ENCODE measurements around the gene MSMO1. TPM values are rescaled to one million over a fixed set of nuclear protein-coding genes. Genes with fewer than 3 reads are reported as not detected.
A peak's percentile ranks its signal among the peaks of the same experiment; 100 is the strongest.

Gene MSMO1
- total RNA-seq, 1 donor from 2014 or later, result 51.8 TPM

DNA sequence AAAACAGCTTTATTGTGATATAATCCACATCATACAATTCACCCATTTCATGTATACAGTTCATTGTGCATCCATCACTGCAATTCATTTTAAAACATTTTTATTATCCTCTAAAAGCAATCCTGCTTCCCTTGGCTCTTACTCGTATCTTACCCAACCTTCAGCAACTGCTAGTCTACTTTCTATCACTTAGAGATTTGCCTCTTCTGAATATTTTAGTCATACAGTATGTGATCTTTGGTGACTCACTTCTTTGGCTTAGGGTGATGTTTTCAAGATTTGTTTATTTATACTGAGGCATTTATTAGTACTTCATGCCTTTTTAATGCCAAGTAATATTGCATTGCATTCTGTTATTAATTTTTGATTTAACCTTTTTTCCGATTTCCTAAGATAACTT, 15.0 kb upstream of the MSMO1 start:
- H3K27ac Mint-ChIP-seq, result no peak overlapping the region
- H3K27me3 Mint-ChIP-seq (ENCODE audit: low read depth), result no peaks in the 10 kb centered on the region
- TF ChIP-seq, protein P1, sequence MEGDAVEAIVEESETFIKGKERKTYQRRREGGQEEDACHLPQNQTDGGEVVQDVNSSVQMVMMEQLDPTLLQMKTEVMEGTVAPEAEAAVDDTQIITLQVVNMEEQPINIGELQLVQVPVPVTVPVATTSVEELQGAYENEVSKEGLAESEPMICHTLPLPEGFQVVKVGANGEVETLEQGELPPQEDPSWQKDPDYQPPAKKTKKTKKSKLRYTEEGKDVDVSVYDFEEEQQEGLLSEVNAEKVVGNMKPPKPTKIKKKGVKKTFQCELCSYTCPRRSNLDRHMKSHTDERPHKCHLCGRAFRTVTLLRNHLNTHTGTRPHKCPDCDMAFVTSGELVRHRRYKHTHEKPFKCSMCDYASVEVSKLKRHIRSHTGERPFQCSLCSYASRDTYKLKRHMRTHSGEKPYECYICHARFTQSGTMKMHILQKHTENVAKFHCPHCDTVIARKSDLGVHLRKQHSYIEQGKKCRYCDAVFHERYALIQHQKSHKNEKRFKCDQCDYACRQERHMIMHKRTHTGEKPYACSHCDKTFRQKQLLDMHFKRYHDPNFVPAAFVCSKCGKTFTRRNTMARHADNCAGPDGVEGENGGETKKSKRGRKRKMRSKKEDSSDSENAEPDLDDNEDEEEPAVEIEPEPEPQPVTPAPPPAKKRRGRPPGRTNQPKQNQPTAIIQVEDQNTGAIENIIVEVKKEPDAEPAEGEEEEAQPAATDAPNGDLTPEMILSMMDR (IDR thresholded peaks at IDR 0.05; ENCODE audit: unreplicated experiment), result no peak
- no peaks in the 10 kb centered on the region for H3K4me1 Mint-ChIP-seq
- H3K9me3 Mint-ChIP-seq, result peaks cover 5% of the 10 kb centered on the region
- DNase-seq (ENCODE audit: low spot score in 2 of 2, unreplicated experiment in 2 of 2), result no peak
- peaks cover 10% of the 10 kb centered on the region for H3K36me3 Mint-ChIP-seq
- no peak overlapping the region for H3K4me3 Mint-ChIP-seq

DNA sequence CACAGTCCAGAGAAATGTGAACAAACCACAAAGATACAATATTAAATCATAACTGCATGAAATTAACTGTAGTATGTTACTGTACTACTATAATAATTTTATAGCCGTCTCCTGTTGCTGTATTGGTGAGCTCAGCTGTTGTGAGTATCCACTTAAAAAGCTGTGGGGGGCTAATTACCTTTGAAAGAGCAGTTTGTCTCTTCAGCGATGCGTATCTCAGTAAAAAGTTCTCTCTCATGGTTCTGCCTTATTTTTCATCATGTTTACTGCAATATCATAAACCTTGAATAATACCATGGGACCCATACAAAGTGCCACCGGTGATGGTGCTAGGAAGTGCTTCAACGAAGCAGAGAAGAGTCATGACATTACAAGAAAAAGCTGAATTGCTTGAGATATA, 8.4 kb upstream of the MSMO1 start:
- Mint-ChIP-seq H3K4me3 (no peak overlapping the region), H3K9me3 (no peaks in the 10 kb centered on the region), H3K27me3 (ENCODE audit: low read depth) (no peaks in the 10 kb centered on the region), H3K27ac (no peak overlapping the region), H3K4me1 (peaks cover 5% of the 10 kb centered on the region), H3K36me3 (peaks cover 3% of the 10 kb centered on the region)
- TF ChIP-seq, protein P1 (IDR thresholded peaks at IDR 0.05; ENCODE audit: unreplicated experiment), result no peak
- DNase-seq (ENCODE audit: low spot score in 2 of 2, unreplicated experiment in 2 of 2), result no peak

DNA sequence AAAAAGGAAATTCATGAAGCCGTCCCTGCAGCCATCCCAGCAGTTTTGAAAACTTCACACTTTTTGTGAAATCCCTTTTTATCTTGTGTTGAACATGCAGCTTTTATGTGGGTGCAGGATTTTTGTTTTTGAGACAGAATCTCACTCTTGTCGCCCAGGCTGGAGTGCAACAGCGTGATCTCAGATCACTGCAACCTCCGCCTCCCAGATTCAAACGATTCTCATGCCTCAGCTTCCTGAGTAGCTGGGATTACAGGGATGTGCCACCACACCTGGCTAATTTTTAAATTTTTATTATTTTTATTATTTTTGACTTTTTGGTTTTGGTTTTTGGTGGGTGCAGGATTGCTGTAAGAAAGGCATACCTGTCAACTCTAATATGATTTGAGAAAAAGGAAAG, 8.0 kb upstream of the MSMO1 start:
- no peak overlapping the region for H3K4me3 Mint-ChIP-seq
- no peaks in the 10 kb centered on the region for H3K9me3 Mint-ChIP-seq
- no peak for DNase-seq (ENCODE audit: low spot score in 2 of 2, unreplicated experiment in 2 of 2)
- H3K27ac Mint-ChIP-seq, result no peak overlapping the region
- peaks cover 7% of the 10 kb centered on the region for H3K4me1 Mint-ChIP-seq
- TF ChIP-seq, protein P1 (IDR thresholded peaks at IDR 0.05; ENCODE audit: unreplicated experiment), result no peak
- peaks cover 3% of the 10 kb centered on the region for H3K36me3 Mint-ChIP-seq
- H3K27me3 Mint-ChIP-seq (ENCODE audit: low read depth), result no peaks in the 10 kb centered on the region

DNA sequence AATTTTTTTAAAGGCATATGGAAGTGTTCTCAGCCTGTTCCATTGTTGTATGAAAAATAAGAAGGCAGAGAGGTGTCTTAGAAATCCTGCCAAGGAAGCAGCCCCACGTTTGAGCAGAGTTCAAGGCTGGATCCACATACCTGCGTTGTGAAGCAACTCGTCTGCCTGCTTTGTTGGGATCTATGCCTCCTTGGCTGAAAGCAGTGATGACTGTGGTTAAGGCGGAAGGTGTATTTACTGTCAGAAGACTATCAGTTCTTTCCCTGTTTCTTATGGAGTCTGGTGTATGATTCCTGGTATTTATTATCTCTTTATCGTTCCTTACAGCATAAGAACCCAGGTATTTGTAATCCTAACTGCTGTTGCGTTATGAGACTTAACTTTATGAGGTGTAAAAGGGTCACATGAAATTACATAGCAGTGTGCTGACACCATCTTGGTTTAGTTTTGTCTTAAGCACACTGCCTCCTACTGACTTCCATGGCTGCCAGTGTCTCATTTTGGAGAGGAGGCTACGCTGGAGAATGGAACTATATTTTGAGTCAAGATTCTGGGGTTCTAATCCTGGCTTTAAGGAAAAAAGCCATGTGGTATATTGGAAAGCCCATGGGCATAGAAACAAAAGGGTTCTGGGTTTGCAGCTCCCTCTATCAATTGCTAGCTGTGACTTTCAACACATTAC, 3.1 kb upstream of the MSMO1 start:
- no peak for DNase-seq (ENCODE audit: low spot score in 2 of 2, unreplicated experiment in 2 of 2)
- Mint-ChIP-seq H3K27me3 (ENCODE audit: low read depth) (no peaks in the 10 kb centered on the region), H3K4me1 (peaks cover 19% of the 10 kb centered on the region), H3K36me3 (no peaks in the 10 kb centered on the region), H3K4me3 (no peak overlapping the region), H3K27ac (peak overlapping the region; percentile 41), H3K9me3 (no peaks in the 10 kb centered on the region)
- TF ChIP-seq, protein P1 (IDR thresholded peaks at IDR 0.05; ENCODE audit: unreplicated experiment), result no peak

DNA sequence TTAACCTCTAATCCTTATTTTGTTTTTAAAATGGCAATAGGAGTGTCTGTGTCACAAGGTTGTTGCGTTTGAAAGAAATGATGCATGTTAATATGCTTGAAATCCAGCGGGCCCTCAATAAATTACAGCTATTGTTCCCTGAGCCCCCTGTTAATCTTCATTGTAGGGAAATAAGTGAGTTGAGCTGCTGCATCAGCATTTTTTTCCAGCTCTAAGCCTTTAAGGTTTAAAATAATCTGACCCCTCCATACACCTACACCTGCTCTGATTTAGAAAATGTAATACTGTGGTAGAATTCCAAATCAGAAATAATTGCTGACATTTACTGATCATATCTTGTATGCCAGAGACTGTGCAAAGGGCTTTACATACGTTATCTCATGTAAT, 2.6 kb upstream of the MSMO1 start:
- no peaks in the 10 kb centered on the region for H3K9me3 Mint-ChIP-seq
- TF ChIP-seq, protein P1 (IDR thresholded peaks at IDR 0.05; ENCODE audit: unreplicated experiment), result no peak

More for the DNA sequence above, 2.6 kb upstream of the MSMO1 start:
- Mint-ChIP-seq H3K27ac (no peak overlapping the region), H3K4me1 (peaks cover 22% of the 10 kb centered on the region), H3K4me3 (no peak overlapping the region), H3K36me3 (no peaks in the 10 kb centered on the region), H3K27me3 (ENCODE audit: low read depth) (no peaks in the 10 kb centered on the region)
- no peak for DNase-seq (ENCODE audit: low spot score in 2 of 2, unreplicated experiment in 2 of 2)
